Measurements from ENCODE around the gene QPCTL. TPM values are rescaled to one million over a fixed set of nuclear protein-coding genes. Genes with fewer than 3 reads are reported as not detected.

The QPCTL gene
- total and polyA plus RNA-seq, 2 of the 13 experiments (the other 11 are each of a cell fraction or from before 2014, with no cell fraction given), result 16.0 to 19.1 TPM

- TF ChIP-seq AHDC1 (CRISPR knock-in tag; IDR thresholded peaks at IDR 0.05; ENCODE audit: borderline replicate concordance), result no peak
- no peak for TF ChIP-seq ZNF331 (CRISPR knock-in tag; IDR thresholded peaks at IDR 0.05)
- peak; percentile 71; the same call in 1 of the 2 replicates for TF ChIP-seq KDM2A (CRISPR knock-in tag; IDR thresholded peaks at IDR 0.05; ENCODE audit: borderline replicate concordance, low read depth)
- peak; percentile 24; the same call in 1 of the 2 replicates for TF ChIP-seq DR1 (CRISPR knock-in tag; IDR thresholded peaks at IDR 0.05)
- TF ChIP-seq SKI (IDR thresholded peaks at IDR 0.05; ENCODE audit: partially characterized antibody), result no peak
- TF ChIP-seq ZMYM3 (CRISPR knock-in tag; IDR thresholded peaks at IDR 0.05), result no peak; the same call in 1 of the 2 replicates
- no peak for TF ChIP-seq ZNF253 (CRISPR knock-in tag; IDR thresholded peaks at IDR 0.05; ENCODE audit: borderline replicate concordance)
- 0 out of 2 replicates have a peak, but pooled peaks have one; percentile 34 for TF ChIP-seq TMF1 (CRISPR knock-in tag; IDR thresholded peaks at IDR 0.05; ENCODE audit: low read depth)
- peak; percentile 95 for TF ChIP-seq NR2C2 (CRISPR knock-in tag; IDR thresholded peaks at IDR 0.05; ENCODE audit: borderline replicate concordance)
- TF ChIP-seq ZNF280D (CRISPR knock-in tag; IDR thresholded peaks at IDR 0.05), result 0 out of 2 replicates have a peak, but pooled peaks have one; percentile 26
- TF ChIP-seq EEA1 (CRISPR knock-in tag; IDR thresholded peaks at IDR 0.05; ENCODE audit: borderline replicate concordance), result no peak
- TF ChIP-seq ZNF292 (CRISPR knock-in tag; IDR thresholded peaks at IDR 0.05; ENCODE audit: borderline replicate concordance, low read depth), result no peak
- TF ChIP-seq ZNF558 (CRISPR knock-in tag; IDR thresholded peaks at IDR 0.05; ENCODE audit: borderline replicate concordance), result no peak
- TF ChIP-seq ZNF589 (CRISPR knock-in tag; conservative IDR thresholded peaks at IDR 0.05), result peak; percentile 80; the same call in 1 of the 2 replicates
- TF ChIP-seq NCOA5 (CRISPR knock-in tag; IDR thresholded peaks at IDR 0.05), result no peak
- TF ChIP-seq SRY (CRISPR knock-in tag; IDR thresholded peaks at IDR 0.05), result no peak
- no peak for TF ChIP-seq KDM4B (CRISPR knock-in tag; IDR thresholded peaks at IDR 0.05)
- TF ChIP-seq ARNT (IDR thresholded peaks at IDR 0.05), result no peak
- no peak for TF ChIP-seq PRMT3 (CRISPR knock-in tag; IDR thresholded peaks at IDR 0.05; ENCODE audit: borderline replicate concordance, low read depth)
- TF ChIP-seq ADNP (CRISPR knock-in tag; IDR thresholded peaks at IDR 0.05), result no peak
- 0 out of 2 replicates have a peak, but pooled peaks have one; percentile 39 for TF ChIP-seq ZBTB7A (CRISPR knock-in tag; IDR thresholded peaks at IDR 0.05)
Observed at GRCh38 chr19:45730368-45731288, 38.2 kb downstream of the QPCTL start, which contains the start of gene FBXO46 (continued).
